Astrocyte (in vitro differentiated cells and primary cell): Measurements from ENCODE around the gene NEK9. TPM values are rescaled to one million over a fixed set of nuclear protein-coding genes. Genes with fewer than 3 reads are reported as not detected.

Source experiments
- DNase-seq: peaks from one replicate; pipeline ENCODE4 v3.0.0-alpha.2; 2010; ENCODE audit warnings: low read depth
- FAIRE-seq: peaks from 2 replicates; lab custom pipeline; 2011; peaks lifted over from hg19 to GRCh38; lab: Jason Lieb, UNC
- H2AFZ ChIP-seq: 2 replicates; pipeline ENCODE4 v1.6.0; 2012; ENCODE audit warnings: low read depth, low read length, inconsistent platforms
- H3K27ac ChIP-seq: 2 replicates; pipeline ENCODE4 v1.5.1; 2011; ENCODE audit warnings: low read depth, low read length, inconsistent platforms
- H3K27me3 ChIP-seq: 2 replicates; pipeline ENCODE4 v1.6.0; 2011; ENCODE audit warnings: low read length, inconsistent platforms; ENCODE audit not compliant: insufficient read depth
- H3K36me3 ChIP-seq: 2 replicates; pipeline ENCODE4 v1.5.1; 2011; ENCODE audit warnings: low read length, inconsistent platforms; ENCODE audit not compliant: insufficient read depth
- H3K4me1 ChIP-seq: 2 replicates; pipeline ENCODE4 v1.5.1; 2011; ENCODE audit warnings: low read length, inconsistent platforms; ENCODE audit not compliant: insufficient read depth
- H3K4me2 ChIP-seq: 2 replicates; pipeline ENCODE4 v1.6.0; 2012; ENCODE audit warnings: low read length, inconsistent platforms
- H3K4me3 ChIP-seq: 2 replicates; pipeline ENCODE4 v1.5.1; 2011; ENCODE audit warnings: low read depth, mild to moderate bottlenecking, low read length, inconsistent platforms; ENCODE audit not compliant: insufficient read depth
- H3K79me2 ChIP-seq: 2 replicates; pipeline ENCODE4 v1.6.0; 2012; ENCODE audit warnings: mild to moderate bottlenecking, low read length, inconsistent platforms; ENCODE audit not compliant: insufficient read depth
- H3K9ac ChIP-seq: 2 replicates; pipeline ENCODE4 v1.6.0; 2012; ENCODE audit warnings: mild to moderate bottlenecking, low read length, inconsistent platforms
- H3K9me3 ChIP-seq: 2 replicates; pipeline ENCODE4 v1.5.1; 2012; ENCODE audit warnings: low read depth, mild to moderate bottlenecking, low read length, inconsistent platforms; ENCODE audit not compliant: insufficient read depth
- H4K20me1 ChIP-seq: 2 replicates; pipeline ENCODE4 v1.6.0; 2012; ENCODE audit warnings: low read length, inconsistent platforms; ENCODE audit not compliant: insufficient read depth
- H3K27ac Mint-ChIP-seq: one replicate; pipeline ENCODE4 v1.8.0; 2021; ENCODE audit warnings: mild to moderate bottlenecking, mixed read lengths; ENCODE audit not compliant: unreplicated experiment
- H3K27me3 Mint-ChIP-seq: one replicate; pipeline ENCODE4 v1.8.0; 2021; ENCODE audit warnings: low read depth, mixed read lengths; ENCODE audit not compliant: unreplicated experiment
- H3K36me3 Mint-ChIP-seq: one replicate; pipeline ENCODE4 v1.8.0; 2021; ENCODE audit warnings: low read depth, mixed read lengths; ENCODE audit not compliant: unreplicated experiment
- H3K4me1 Mint-ChIP-seq: one replicate; pipeline ENCODE4 v1.8.0; 2021; ENCODE audit warnings: low read depth, mixed read lengths; ENCODE audit not compliant: unreplicated experiment
- H3K4me3 Mint-ChIP-seq: one replicate; pipeline ENCODE4 v1.8.0; 2021; ENCODE audit warnings: mild to moderate bottlenecking, moderate library complexity, mixed read lengths; ENCODE audit not compliant: unreplicated experiment
- H3K9me3 Mint-ChIP-seq: one replicate; pipeline ENCODE4 v1.8.0; 2021; ENCODE audit warnings: mild to moderate bottlenecking, mixed read lengths; ENCODE audit not compliant: unreplicated experiment
- CTCF ChIP-seq: IDR thresholded peaks from 2 replicates; pipeline ENCODE4 v1.5.1; 2011; ENCODE audit warnings: low read depth, mild to moderate bottlenecking, inconsistent platforms, low read length, moderate library complexity; ENCODE audit not compliant: insufficient read depth
- EZH2 ChIP-seq: IDR thresholded peaks from 2 replicates; pipeline ENCODE4 v1.6.1; 2012; ENCODE audit warnings: mild to moderate bottlenecking, low read length, inconsistent platforms; ENCODE audit not compliant: insufficient read depth
- total RNA-seq: library from RNA; stranded (reverse); gene quantifications from 2 replicates; pipeline ENCODE4 v1.2.1, GENCODE V29; 2021

The NEK9 gene
- total RNA-seq, 1 donor from 2014 or later: 45.2 TPM

DNA sequence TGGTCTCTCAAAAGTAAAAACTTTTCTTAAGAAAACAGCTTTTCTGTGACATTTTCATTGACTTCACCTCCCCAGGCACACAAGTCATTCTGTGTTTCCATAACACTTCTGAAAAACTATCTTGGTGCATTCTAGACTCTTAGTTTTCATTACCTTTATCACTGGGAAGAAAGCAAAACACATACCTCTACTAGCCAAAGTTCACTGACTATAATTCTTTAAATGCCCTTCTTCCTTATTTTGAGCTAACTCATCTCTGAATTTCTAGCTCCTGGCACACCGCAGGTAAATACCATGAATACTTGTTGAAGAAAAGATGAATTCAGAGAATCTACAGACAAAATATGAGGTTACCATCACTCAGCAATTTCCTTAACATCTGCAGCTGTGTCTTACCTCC is 96.7 kb downstream of the NEK9 start:
- H3K36me3 ChIP-seq: peaks cover 12% of the 10 kb centered on the region
- no peak overlapping the region for H3K4me3 ChIP-seq
- H3K27me3 ChIP-seq: no peaks in the 10 kb centered on the region
- no peaks in the 10 kb centered on the region for H3K9me3 Mint-ChIP-seq
- TF ChIP-seq CTCF (no peak), EZH2 (no peak)
- no peaks in the 10 kb centered on the region for H3K9me3 ChIP-seq
- H3K27me3 Mint-ChIP-seq: no peaks in the 10 kb centered on the region
- DNase-seq: no peak
- no peak overlapping the region for H3K27ac ChIP-seq
- H3K4me1 ChIP-seq: peaks cover 3% of the 10 kb centered on the region
- FAIRE-seq: no peak
- no peaks in the 10 kb centered on the region for H3K79me2 ChIP-seq
- H3K36me3 Mint-ChIP-seq: peaks cover 6% of the 10 kb centered on the region
- no peak overlapping the region for H3K4me3 Mint-ChIP-seq
- H3K4me2 ChIP-seq: no peak overlapping the region
- no peaks in the 10 kb centered on the region for H3K4me1 Mint-ChIP-seq
- H2AFZ ChIP-seq: no peak overlapping the region
- H4K20me1 ChIP-seq: no peaks in the 10 kb centered on the region
- no peak overlapping the region for H3K9ac ChIP-seq
- H3K27ac Mint-ChIP-seq: no peak overlapping the region

Other genes starting within 250 kb of the NEK9 start
- gene DLST, start 245.1 kb downstream of the NEK9 start, total RNA-seq: 83.0 and 90.6 TPM in 2 replicates
- gene RPS6KL1, start 203.8 kb downstream of the NEK9 start, total RNA-seq: 0.70 and 1.7 TPM in 2 replicates
- 2.5 and 3.5 TPM in 2 replicates for gene PGF, start 171.5 kb downstream of the NEK9 start, total RNA-seq
- gene EIF2B2, start 124.1 kb downstream of the NEK9 start, total RNA-seq: 37.7 TPM in 2 replicates
- 12.7 and 12.9 TPM in 2 replicates for gene MLH3, start 75.6 kb downstream of the NEK9 start, total RNA-seq
- 6.9 and 8.9 TPM in 2 replicates for gene ACYP1, start 63.0 kb downstream of the NEK9 start, total RNA-seq
- gene ZC2HC1C, start 57.4 kb downstream of the NEK9 start, total RNA-seq: 1.4 and 1.7 TPM in 2 replicates
- gene TMED10, start 49.6 kb upstream of the NEK9 start, total RNA-seq: 331 and 359 TPM in 2 replicates
- gene FOS, start 151.8 kb upstream of the NEK9 start, total RNA-seq: 33.9 and 57.7 TPM in 2 replicates